Urinary bladder (tissue), 4 donors: ENCODE measurements around the gene PPP2R3B. TPM values are rescaled to one million over a fixed set of nuclear protein-coding genes. Genes with fewer than 3 reads are reported as not detected.
"Not testable (repeated sequence)": the region's sequence is repeated elsewhere in the genome, so short reads cannot be mapped to it uniquely, and the experiment has no call there.

Source experiments
- DNase-seq: peaks from one replicate; pipeline ENCODE4 v3.0.0-alpha.2; 2015; ENCODE audit errors: extremely low spot score
- H3K27ac ChIP-seq: one replicate; pipeline ENCODE4 v1.5.1; 2013; ENCODE audit warnings: low read depth, mild to moderate bottlenecking, moderate library complexity
- H3K36me3 ChIP-seq: one replicate; pipeline ENCODE4 v1.6.1; 2013; ENCODE audit warnings: mild to moderate bottlenecking, moderate library complexity; ENCODE audit not compliant: insufficient read depth
- H3K4me1 ChIP-seq: one replicate; pipeline ENCODE4 v1.6.1; 2013; ENCODE audit warnings: mild to moderate bottlenecking, moderate library complexity; ENCODE audit not compliant: insufficient read depth
- H3K4me3 ChIP-seq: one replicate; pipeline ENCODE4 v1.5.1; 2013; ENCODE audit warnings: low read depth, low read length
- WGBS: extraction: QIAGEN DNeasy Blood & Tissue Kit; methylation state at CpG from one replicate; pipeline ENCODE4 v1.1.7; 2013; 5-methylcytosine and 5-hydroxymethylcytosine counted together
- polyA plus RNA-seq: library from polyadenylated mRNA; stranded (reverse); fragments of 200-250 nt; gene quantifications from one replicate; pipeline ENCODE4 v1.2.3, GENCODE V29; 2013
- total RNA-seq: library from RNA; depleted of rRNA; stranded (reverse); fragments of >200 nt; gene quantifications from one replicate; pipeline ENCODE4 v1.2.3, GENCODE V29; 2014
- donor health status: healthy with polysubstance abuse.
- donor health status: healthy.

PPP2R3B gene
- total and polyA plus RNA-seq, 2 donors: 11.0 to 16.1 TPM

DNA sequence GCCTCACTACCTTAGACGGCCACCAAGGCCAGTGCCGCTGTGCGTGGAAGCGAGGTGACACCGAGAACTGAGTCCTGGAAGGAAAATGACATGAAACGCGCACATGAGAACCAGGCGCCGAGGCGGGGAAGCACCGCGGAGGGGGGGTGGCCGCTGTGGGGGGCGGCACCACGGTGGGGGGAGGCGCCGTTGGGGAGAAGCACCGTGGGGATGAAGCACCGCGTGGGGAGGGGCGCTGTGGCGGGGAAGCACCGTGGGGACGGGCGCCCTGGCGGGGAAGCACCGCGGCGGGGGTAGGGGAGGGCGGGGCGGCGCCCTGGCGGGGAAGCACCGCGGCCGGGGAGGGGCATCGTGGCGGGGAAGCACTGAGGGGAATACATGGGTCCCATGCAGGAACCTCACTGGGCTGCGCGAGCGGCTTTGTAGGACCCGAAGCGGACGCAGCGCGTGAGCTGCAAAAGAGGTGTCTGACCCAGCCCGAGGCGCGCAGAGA, 28.0 kb downstream of the PPP2R3B start:
- no peak overlapping the region for H3K4me3 ChIP-seq
- H3K4me1 ChIP-seq: no peaks in the 10 kb centered on the region
- no peaks in the 10 kb centered on the region for H3K36me3 ChIP-seq
- no peak for DNase-seq
- H3K27ac ChIP-seq: no peak overlapping the region
- WGBS: 91% methylated on average over 49 of the region's 49 CpGs

DNA sequence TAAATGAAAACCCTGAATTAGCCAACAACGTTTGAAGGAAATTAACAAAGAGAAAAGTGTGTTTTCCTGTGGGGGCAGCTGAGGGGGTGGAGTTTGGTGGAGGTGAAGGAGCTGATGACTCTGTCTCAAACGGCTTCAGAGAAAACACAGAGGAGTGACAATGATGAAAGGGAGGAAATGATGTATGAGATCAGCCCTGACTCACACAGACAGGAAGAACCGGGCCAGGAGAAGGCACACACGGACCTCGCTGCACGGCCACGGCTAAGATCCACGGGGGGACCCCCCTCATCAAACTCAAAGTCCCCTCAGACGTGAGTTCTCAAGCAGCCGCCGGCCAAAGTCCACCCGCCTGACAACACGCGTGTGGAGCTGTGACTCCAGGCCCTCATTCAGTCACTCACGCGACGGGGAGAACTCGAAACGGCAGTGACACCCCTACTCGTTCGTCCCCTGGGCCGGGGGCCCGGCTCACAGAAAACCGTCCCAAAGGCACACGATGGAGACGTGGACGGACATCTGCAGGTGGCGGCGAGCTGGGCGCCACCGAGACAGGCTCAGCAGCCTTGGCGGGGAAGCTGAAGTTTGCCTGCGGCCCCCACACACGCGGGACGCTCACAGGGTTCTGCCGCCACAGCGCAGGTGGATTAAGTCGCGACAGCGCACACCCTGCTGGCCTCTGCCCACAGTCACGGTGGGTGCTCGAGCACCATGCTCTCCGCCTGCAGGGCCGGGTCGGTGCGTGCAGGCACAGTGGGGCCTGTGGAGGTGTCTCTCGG, 28.8 kb downstream of the PPP2R3B start:
- no peaks in the 10 kb centered on the region for H3K36me3 ChIP-seq
- H3K4me3 ChIP-seq: no peak overlapping the region
- no peak for DNase-seq
- no peak overlapping the region for H3K27ac ChIP-seq
- H3K4me1 ChIP-seq: no peaks in the 10 kb centered on the region
- WGBS: 91% methylated on average over 48 of the region's 48 CpGs

DNA sequence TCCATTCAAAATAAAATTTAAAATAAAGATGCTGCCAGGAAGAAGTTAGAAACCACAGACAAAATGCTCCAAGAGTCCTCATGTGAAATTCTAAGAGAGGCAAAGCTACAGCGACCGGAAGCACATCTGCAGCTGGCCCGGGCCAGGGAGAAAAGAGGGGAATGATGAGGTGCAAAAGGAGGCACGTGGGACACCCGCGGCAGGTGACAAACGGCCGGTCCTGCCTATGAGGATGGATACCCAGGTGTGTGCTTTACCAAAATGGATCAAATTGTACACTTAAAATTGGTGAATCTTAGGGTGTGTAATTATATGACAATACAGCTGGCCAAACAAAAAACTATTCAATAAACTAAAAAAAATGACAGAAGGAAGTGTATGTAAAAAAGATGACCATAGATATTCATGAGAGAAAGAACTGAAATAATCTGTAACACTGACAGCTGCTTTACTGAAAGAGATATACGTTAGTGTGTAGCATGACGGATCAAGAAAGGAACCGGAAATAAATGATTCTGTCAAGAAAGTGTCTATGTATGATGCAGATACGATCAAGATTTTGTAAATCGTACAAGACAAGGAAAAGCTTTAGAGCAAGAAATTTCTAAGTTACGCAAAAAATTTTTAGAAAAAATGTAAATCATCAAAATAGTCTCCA, 29.5 kb downstream of the PPP2R3B start:
- no peak overlapping the region for H3K4me3 ChIP-seq

DNA sequence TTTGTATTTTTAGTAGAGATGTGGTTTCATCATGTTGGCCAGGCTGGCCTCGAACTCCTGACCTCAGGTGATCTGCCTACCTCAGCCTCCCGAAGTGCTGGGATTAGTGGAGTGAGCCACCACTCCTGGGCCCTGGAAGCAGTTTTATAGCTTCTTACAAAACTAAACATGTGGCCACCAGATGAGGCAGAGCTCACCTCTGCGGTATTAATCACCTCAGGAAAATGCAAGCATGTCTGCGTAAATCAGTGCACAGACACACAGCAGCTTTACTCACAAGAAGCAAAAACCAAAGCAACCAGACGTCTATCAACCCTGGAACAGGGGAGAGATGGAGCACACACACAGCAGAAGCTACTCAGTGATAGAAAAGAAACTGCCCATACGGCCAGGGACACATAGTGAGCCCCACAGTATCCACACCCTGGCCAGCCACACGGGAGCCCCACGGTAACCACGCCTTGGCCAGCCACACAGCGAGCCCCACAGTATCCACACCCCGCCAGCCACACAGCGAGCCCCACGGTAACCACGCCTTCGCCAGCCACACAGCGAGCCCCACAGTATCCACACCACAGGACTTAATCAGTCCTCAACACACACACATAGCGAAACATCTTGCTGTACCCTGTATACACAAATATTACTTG, 30.2 kb downstream of the PPP2R3B start:
- 86% methylated on average over 17 of the region's 17 CpGs for WGBS
- Histone ChIP-seq H3K27ac (no peak overlapping the region), H3K4me1 (no peaks in the 10 kb centered on the region), H3K36me3 (no peaks in the 10 kb centered on the region), H3K4me3 (no peak overlapping the region)
- no peak for DNase-seq

More for the DNA sequence above, 29.5 kb downstream of the PPP2R3B start:
- no peaks in the 10 kb centered on the region for H3K36me3 ChIP-seq
- no peak overlapping the region for H3K27ac ChIP-seq
- DNase-seq: no peak
- 92% methylated on average over 14 of the region's 14 CpGs for WGBS
- H3K4me1 ChIP-seq: no peaks in the 10 kb centered on the region

DNA sequence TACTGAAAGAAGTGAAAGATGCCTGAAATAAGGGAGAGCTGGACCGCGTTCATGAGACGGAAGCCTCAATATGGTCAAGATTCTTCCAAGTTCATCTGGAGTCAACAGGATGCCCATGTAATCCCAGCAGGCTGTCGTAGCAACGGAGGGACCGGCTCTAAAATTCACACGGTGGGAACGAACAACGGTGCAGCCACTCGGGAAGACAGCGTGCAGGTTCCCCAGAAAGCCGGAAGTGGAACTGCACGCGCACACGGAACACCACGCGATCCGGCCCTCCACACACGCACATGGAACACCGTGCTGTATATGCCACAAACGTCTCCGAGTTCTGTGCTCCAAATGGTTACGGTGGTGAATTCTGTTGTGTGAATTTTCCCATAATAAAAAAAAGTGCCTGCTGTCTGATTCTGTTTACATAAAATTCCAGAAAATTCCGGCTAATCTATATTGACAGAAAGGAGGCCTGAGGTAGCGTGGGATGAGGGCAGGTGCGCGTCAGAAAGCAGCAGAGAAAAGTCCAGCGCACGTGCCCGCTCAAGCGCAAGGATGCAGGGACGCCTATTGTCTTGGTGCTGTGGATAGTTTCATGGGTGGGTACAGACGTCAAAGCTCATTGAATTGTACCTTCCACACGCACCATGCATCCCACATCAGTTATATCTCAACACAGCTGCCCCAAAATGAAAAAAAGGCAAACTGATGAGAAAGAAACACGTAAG, 31.2 kb downstream of the PPP2R3B start:
- WGBS: 94% methylated on average over 35 of the region's 35 CpGs
- Histone ChIP-seq H3K4me3 (no peak overlapping the region), H3K27ac (no peak overlapping the region), H3K36me3 (no peaks in the 10 kb centered on the region), H3K4me1 (no peaks in the 10 kb centered on the region)
- DNase-seq: no peak

DNA sequence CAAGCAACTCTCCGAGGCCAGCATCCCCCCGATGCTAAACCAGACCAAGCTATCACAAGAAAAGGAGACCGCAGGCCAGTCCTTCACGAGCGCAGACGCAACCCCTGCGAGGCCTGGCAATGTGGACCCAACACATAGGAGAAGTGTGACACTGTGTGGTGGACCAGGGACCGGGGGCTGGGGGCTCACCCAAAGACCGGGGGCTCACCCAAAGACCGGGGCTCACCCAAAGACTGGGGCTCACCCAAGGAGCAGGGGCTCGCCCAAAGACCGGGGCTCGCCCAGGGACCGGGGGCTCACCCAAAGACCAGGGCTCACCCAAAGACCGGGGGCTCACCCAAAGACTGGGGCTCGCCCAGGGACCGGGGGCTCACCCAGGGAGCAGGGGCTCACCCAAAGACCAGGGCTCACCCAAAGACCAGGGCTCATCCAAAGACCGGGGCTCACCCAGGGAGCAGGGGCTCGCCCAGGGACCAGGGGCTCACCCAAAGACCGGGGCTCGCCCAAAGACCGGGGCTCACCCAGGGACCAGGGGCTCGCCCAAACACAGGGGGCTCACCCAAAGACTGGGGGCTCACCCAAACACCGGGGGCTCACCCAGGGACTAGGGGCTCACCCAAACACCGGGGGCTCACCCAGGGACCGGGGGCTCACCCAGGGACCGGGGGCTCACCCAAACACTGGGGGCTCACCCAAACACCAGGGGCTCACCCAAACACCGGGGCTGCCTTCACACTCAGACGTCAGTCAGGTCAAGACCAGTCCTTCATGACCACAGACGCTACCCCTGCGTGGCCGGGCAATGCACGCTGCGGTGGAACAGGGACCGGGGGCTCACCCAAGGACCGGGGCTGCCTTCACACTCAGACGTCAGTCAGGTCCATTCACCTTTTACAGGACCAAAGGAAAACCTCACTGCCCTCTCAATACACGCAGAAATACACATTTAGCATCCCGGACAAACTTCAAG, 32.9 kb downstream of the PPP2R3B start:
- no peaks in the 10 kb centered on the region for H3K4me1 ChIP-seq
- no peak for DNase-seq

DNA sequence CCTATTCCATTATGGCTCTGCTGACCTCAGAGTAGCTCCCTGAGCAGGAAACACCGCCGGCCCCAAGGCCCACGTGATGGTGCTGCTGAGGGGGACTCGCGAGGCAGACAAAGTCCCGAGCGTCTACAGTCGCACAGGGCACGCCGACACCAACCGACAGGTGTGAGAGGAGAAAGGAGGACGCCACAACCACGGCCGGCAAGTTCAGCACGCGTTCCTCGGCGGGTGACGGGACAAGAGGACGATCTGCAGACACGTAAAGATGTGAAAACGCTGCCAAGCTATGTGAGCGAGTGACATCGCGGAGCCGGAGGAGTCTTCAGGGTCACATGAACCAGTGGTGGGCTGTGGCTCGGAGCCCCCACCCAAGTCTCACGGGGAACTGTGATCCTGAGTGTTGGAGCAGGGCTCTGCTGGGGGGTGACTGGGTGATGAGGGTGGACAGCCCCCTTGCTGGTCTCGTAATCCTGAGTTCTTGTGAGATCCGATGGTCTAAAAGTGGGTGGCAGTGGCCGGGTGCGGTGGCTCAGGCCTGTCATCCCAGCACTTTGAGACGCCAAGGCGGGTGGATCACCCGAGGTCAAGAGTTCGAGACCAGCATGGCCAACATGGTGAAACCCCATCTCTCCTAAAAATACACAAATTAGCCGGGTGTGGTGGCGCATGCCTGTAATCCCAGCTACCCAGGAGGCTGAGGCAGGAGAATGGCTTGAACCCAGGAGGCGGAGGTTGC, 34.0 kb downstream of the PPP2R3B start:
- WGBS: 95% methylated on average over 39 of the region's 39 CpGs
- Histone ChIP-seq H3K4me1 (no peaks in the 10 kb centered on the region), H3K4me3 (no peak overlapping the region), H3K36me3 (no peaks in the 10 kb centered on the region), H3K27ac (no peak overlapping the region)
- DNase-seq: no peak

More for the DNA sequence above, 32.9 kb downstream of the PPP2R3B start:
- WGBS: 97% methylated on average over 39 of the region's 39 CpGs
- Histone ChIP-seq H3K36me3 (no peaks in the 10 kb centered on the region), H3K4me3 (no peak overlapping the region), H3K27ac (no peak overlapping the region)

DNA sequence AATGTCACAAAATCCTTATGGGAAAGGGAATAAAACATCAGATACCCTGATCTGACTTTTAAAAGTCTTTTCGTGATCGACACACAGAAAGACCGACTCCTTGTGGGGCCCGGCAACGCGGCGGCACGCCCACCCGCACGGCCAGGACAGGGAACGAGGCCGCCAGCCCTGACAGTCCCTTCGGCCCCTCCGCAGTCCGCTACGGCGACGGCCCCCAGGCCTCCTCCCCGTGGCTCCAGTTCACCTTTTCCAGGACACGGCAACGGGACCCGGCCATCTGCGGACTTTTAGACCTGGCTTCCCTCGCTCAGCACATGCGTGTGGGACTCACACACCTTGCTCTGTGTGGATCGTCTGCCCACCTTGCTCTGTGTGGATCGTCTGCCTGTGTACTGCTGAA, 34.5 kb downstream of the PPP2R3B start:
- no peaks in the 10 kb centered on the region for H3K36me3 ChIP-seq
- 94% methylated on average over 27 of the region's 27 CpGs for WGBS
- H3K27ac ChIP-seq: no peak overlapping the region
- H3K4me3 ChIP-seq: no peak overlapping the region
- DNase-seq: no peak
- H3K4me1 ChIP-seq: no peaks in the 10 kb centered on the region

DNA sequence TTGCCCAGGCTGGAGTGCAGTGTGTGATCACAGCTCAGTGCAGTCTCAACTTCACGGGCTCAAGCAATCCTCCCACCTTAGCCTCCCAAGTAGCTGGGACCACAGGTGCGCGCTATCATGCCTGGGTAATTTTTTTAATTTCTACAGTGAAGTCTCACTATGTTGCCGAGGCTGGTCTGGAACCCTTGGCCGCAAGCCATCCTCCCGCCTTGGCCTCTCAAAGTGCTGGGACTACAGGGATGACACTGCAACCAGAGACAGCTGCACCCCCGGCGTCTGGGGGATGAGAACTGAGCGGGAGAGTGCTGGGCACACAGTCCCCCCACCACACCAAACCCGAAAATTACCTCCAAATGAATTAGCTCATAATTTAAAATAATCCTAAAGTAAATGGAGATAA, 35.0 kb downstream of the PPP2R3B start:
- 94% methylated on average over 10 of the region's 10 CpGs for WGBS
- Histone ChIP-seq H3K36me3 (no peaks in the 10 kb centered on the region), H3K4me3 (no peak overlapping the region), H3K4me1 (no peaks in the 10 kb centered on the region), H3K27ac (no peak overlapping the region)
- no peak for DNase-seq

DNA sequence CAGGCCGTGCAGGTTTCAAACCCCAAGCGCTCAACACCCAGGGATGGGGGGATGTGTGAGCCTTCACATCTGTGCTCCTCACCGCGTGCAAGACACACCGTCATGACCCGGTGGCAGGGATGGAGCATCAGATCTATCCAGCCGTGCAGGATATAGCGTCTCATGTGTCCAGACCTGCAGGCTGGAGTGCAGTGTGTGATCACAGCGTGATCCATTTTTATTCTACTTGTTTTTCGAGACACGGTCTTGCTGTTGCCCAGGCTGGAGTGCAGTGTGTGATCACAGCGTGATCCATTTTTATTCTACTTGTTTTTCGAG, 35.4 kb downstream of the PPP2R3B start:
- DNase-seq: not testable (repeated sequence)
- WGBS: 92% methylated on average over 11 of the region's 13 CpGs

DNA sequence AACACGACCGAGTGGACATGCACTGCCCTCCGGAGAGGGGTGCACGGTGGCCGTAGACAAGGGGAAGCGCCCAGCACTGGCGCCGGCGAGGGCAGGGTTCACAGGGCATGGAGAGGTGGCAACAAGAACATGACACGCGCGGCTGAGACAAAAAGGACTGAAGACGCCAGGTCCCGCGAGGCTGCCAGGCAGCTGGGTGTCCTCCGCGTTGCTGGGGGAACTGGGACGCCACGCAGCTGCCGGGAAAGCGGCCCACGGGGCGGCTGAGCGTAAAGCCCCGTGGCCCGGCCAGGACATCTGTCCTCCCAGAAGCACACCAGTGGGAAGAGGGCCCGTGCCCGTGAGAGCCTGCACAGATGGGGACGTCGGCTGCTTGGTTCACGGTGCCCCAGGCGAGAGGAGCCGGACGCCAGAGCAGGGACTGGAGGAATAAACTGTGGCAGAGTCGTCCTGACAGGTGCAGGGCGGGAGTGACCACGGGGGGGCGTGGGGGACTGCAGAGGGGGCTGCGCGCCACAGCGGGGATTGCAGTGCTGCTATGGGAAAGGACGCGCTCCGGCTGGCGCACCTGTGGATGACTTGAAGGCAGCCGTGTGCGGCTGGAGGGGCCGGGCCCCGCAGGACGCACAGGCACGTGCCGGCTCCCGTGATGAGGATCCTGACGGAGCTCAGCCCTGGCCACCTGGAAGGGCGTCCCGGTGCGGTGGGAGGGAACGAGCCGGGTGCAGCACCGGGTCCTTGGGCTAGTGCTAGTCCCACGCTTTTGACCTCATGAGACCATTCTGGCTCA, 36.0 kb downstream of the PPP2R3B start:
- Histone ChIP-seq H3K4me1 (no peaks in the 10 kb centered on the region), H3K27ac (no peak overlapping the region), H3K36me3 (peaks cover 2% of the 10 kb centered on the region), H3K4me3 (no peak overlapping the region)
- WGBS: 94% methylated on average over 61 of the region's 61 CpGs
- no peak for DNase-seq

More for the DNA sequence above, 35.4 kb downstream of the PPP2R3B start:
- not testable (repeated sequence) for H3K4me1 ChIP-seq, H3K36me3 ChIP-seq, H3K27ac ChIP-seq, H3K4me3 ChIP-seq
